Brain pericyte (primary cell): Measurements from ENCODE around the gene SHISA8.

Experiments
- DNase-seq: peaks from one replicate; pipeline ENCODE4 v3.0.0-alpha.2; 2012; ENCODE audit warnings: low read depth, low spot score

Gene SHISA8

GRCh38 chr22:41913842-41914534 is 886 bp downstream of the SHISA8 start:
- DNase-seq, result no peak

DNA sequence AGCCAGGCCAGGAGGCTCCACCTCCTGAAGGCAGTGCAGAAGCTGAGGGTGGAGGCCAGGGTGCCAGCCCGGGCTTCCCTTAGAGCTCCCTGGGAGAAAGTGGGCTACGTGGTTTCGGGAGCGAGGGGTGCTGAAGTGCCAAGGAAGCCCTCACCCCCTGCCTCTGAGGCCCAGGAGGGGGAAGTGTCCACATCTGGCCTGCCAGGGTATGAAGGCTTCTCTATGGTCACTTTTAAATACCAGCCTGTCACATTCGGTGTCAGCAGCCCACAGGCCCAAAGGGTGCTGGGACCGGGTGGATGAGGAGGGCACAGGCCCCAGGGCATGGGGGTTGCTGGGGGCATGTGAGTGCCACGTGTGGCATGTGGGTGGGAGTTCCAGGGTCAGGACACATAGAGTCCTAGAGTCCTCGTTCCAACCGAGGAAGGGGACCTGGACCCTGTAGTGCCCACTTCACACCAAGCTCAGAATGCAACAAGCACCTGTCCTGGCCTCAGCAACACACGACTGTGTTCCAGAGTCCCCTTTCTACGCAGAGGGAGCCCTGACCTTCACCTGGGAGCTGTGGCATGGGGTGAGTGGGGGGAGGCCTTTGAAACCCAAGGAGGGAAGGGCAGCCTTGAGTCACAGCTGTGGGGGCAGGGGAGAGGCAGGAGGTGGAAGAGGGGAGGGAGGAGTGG is 1.7 kb downstream of the SHISA8 start:
- no peak for DNase-seq

- DNase-seq, result no peak
Measured at GRCh38 chr22:41912338-41913039, 2.4 kb downstream of the SHISA8 start.

DNA sequence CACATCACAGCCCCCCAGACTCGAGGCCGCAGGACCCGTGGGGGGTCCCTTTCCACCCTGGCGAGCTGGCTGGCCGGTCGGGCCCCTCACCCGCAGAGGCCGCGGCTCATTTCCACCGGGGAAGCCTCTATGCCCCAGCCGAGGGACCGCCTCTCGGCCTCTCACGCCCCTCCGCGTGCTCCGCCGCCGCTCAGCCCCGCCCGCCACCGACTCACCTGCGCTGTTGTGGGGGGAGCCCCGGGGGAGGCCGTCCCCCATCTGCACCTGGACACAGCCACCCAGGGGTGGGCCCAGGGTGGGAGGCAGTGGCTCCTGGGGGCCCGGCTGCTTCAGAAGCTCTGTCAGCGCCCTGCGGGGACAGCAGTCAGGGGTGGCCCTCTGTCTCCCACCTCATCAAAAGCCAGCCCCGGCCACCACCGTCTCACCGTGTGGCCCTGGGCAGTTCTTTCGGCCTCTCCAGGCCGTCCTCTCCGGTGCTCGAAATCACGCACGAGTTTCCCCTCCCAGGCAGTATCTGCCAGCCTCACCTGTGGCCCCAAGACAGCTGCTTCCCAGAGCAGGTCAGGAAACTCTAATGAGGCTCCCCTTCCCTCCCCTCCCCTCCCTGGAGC is 3.8 kb downstream of the SHISA8 start:
- DNase-seq, result no peak

GRCh38 chr22:41910050-41911000 is 4.5 kb downstream of the SHISA8 start:
- no peak for DNase-seq

- DNase-seq, result no peak
Measured at GRCh38 chr22:41909310-41910049, 5.4 kb downstream of the SHISA8 start.

DNA sequence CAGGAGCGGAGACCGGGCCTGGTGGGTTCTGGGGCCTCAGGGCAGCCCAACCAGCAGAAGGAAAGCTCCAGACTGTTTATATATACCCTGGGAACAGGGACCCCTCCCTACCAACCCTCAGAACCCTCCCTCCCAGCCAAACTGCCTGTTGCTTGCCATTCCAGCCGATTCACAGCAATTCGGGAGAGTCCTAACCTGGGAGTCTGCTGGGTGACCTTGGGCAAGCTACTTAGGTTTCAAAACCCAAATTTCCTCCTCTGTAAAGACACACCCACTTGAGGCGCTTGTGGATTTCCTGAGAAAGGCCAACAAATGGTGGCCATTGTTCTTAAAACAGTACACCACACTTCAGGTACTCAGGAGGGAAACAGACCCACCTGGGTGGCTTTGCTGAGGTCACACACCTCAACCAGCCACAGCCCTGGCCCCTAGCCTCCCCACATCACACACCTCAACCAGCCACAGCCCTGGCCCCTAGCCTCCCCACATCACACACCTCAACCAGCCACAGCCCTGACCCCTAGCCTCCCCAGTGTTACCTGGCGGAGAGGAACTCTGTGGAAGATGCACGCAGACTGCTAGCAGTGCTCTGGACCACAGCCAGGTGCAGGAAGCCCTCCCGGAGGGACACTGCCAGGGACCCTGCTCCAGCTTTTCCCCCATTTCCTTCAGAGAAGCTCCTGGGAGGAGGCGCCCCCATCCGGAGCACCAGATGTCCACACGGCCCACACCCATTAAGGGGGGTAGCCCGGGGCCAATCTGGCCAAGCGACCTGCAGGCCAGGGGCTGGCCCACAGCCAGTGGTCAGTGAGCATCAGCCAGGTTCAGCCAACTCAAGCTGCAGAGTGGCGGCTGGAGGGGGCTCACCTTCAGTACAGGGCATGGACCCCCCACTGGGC is 6.2 kb downstream of the SHISA8 start:
- DNase-seq, result no peak

- DNase-seq, result no peak
Measured at GRCh38 chr22:41907436-41908401, 7.2 kb downstream of the SHISA8 start.

- DNase-seq, result no peak
Measured at GRCh38 chr22:41906822-41907221, 8.1 kb downstream of the SHISA8 start.

DNA sequence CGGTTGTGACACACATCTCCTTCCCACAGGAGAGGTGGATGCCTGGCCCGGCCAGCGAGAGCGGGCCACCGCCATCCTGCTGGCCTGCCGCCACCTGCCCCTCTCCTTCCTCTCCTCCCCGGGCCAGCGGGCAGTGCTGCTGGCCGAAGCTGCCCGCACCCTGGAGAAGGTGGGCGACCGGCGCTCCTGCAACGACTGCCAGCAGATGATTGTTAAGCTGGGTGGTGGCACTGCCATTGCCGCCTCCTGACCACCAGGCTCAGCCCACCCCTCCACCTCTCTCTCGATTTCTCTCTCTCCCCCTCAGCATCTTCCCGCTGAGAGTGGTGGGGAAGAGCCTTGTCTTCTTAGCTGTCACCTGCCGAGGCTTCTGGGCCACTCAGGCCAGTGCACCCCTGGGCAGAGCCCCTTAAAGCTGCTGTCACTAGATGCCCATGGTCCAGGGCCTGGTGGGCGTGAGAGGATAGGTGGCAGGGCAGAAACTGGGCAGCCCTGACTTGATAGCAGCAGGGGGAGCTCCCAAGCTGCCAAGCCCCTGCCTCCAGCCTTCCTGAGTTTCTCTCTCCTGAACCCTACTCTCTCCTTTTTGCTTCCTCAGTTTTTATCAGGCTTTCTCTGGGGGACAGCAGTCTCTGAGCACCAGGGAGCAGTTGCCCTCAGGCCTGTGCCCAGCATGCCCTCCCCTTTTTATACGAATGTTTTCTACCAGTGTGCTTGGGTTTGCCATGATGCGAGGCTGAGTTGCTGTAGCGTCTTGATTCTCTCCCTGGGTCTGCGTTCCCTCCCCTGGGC is 9.3 kb downstream of the SHISA8 start:
- no peak for DNase-seq

DNA sequence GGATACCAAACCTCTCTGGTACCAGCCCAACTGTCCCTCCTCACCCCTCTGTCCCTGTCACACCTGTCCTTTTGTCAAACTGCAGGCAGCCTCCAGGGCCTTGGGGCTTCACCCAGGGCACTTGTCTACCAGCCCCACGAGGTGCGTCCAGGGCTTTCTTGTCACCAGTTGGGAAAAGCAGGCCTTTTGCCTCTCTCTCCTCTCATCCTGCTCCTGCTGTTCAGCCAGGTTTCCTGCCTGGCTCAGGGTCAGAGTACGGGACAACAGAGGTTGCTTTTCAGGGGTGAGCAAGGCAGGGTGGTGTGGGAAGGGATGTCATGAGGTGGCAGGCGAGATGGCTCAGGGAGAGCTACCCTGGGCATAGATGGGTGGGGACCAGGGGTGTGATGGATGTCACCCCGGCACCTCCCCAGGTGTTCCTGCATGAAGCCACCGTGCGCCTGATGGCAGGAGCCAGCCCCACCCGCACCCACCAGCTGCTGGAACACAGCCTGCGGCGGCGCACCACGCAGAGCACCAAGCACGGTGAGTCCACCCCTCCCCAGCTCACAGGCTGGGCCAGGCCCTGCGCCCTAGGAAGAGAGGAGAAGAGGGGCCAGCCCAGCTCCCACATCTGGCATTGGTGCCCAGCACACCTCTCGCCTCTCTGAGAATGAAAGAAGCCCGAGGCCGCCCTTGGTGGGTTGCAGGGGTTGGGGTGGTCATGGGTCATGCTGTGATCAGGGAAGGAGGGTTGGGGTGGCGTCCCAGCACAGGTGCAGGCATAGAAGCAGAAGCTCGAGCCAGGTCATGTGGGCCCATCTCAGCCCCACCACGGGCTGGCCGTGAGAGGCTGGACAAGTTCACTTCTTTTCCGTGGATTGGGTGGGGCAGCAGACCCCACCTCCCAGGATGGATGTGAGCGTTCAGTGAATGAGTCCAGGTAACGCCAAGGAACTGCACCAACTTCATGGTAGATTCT is 10.1 kb downstream of the SHISA8 start:
- DNase-seq, result no peak

- no peak for DNase-seq
Measured at GRCh38 chr22:41902932-41903421, 11.9 kb downstream of the SHISA8 start.

GRCh38 chr22:41902016-41902415 is 12.9 kb downstream of the SHISA8 start:
- no peak for DNase-seq

- DNase-seq, result no peak
Measured at GRCh38 chr22:41900652-41901312, 14.1 kb downstream of the SHISA8 start.

DNA sequence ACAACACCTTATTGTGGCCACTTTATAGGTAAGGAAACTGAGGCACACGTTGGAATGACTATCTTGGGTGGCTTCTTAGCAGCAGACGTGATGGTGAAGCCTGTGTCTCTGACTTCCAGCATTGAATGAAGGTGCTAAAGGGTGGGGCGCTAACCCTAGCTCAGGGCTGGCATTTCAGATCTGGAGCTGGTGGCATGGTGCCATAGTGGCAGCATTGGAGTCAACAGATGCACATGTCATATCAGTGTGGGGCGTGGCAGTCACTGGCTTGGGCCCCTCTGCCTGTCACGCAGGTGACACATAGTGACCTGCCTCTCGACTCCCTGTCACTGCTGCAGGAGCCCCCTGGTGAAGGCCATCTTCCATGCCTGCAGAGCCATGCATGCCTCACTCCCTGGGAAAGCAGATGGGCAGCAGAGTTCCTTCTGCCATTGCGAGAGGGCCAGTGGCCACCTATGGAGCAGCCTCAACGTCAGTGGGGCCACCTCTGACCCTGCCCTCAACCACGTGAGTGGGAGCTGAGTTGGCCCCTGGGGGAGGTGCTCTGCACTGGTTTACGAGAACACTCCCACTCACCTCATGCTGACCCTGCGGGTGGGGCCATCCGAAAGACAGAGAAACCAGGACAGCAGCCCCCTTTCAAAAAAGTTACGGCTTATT is 14.8 kb downstream of the SHISA8 start:
- no peak for DNase-seq
